OCI-LY3 (cell line): ENCODE data around the gene POLQ.

ENCODE experiments used
- CTCF ChIP-seq: fragments of 200-600, 300-600 bp; sonication (generic); IDR thresholded peaks from 2 replicates; pipeline ENCODE4 v1.5.1; 2014; ENCODE audit warnings: antibody characterized with exemption, low read length, low read depth
- EZH2phosphoT487 ChIP-seq: fragments of 200-600 bp; shearing (Covaris generic); IDR thresholded peaks from 2 replicates; pipeline ENCODE4 v1.6.1; 2018; ENCODE audit warnings: antibody characterized with exemption, mixed run types, low read depth

- no peak for TF ChIP-seq CTCF
- no peak for TF ChIP-seq EZH2phosphoT487
These were observed 109.1 kb downstream of the POLQ start for GRCh38 chr3:121436641-121437040.
